HG03460 (cell line): ENCODE measurements around the gene NPAS3.

Source experiments
- ATAC-seq: cut with Tn5 transposase; IDR thresholded peaks from one replicate; pipeline ENCODE4 v1.9.1; 2021; ENCODE audit not compliant: unreplicated experiment

NPAS3 gene

DNA sequence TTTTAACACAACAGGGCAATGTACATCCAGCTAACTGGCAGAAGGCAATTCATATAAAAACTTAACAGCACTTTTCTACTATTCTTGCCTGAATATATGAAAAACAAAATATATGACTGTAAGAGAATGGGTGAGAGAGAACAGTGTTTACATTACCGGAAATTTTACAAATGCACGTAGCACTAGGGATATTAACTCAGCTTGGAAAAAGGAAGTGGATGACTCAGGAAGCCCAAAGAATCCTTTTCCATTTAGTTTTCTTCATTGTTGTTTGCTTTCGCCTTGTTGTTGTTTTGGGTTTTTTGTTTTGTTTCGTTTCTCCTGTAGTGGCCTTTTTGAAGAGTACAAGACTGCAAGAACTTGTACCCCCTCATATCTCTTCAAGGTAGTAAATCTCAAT is 716.7 kb downstream of the NPAS3 start:
- ATAC-seq, result no peak

DNA sequence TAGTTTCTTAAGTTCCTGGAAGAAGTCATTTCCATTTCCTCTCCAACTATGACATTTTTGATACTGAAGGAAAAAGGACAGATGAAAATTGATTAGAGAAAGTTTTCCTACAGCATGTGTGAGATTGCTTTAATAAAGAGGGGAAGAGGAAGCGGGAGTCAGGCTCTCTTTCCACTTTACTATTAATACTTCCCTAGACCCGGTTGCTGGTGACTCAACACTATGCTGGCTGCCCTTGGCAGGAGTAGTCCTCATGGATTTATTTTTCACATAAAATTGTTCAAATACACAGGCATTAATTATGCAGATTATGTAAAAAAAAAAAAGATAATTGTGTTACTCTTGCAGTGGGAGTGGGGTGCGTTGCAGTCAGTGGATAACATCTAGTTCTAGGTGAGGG is 718.8 kb downstream of the NPAS3 start:
- no peak for ATAC-seq

DNA sequence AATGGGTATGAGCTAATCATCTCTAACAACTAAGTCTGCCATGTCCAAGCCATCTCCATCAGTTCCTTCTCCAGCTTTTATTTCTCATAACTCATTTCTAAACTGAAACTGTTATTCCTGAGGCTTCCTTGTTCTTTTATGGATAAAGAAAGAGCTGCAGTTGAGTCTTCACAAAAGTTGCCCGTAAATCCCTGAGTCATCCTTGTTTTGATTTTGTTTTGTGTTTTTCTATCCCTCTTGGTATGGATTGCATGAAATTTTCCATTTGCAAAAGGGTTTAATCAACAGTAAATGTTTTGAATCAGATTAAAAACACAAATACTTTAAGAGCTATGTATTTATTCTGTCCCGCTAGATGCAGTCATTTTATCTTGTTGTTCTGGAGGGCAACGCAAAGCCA is 721.6 kb downstream of the NPAS3 start:
- ATAC-seq, result no peak

DNA sequence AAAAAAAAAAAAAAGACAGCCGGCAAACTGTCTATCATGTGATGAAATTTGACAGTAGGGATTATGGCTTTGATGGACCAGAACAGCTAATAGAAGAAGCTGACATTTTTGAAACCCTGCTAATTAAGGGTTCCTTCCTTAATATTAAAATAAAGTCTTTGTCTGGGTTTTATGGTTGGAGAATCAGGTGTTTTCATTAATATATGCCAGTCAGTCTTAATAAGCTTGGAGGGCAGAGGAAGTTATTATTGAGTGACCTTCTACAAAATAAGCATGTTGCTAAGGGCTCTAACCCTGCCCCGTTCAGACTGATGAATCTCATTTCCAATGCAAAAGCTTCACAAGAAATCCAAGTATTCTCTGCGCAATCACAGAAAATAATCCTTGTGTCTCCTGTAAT is 722.4 kb downstream of the NPAS3 start:
- no peak for ATAC-seq

DNA sequence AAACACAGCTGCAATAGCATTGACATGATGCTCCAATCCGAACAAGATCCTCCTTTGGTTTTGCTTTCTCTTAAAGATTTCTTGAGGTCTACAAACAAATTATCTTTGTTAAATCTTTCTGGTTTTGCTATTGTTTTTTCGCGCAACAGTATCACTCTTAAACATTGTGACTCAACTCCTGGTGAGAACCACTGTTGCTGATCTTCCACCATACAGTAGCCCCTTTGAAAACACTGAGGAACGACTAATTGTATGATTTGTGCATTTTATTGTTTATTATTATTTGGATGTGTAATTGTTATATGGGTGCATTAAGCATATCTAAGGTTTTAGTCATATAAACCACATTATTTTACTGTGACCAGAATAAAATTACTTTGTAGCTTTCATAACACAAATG is 729.4 kb downstream of the NPAS3 start:
- no peak for ATAC-seq

DNA sequence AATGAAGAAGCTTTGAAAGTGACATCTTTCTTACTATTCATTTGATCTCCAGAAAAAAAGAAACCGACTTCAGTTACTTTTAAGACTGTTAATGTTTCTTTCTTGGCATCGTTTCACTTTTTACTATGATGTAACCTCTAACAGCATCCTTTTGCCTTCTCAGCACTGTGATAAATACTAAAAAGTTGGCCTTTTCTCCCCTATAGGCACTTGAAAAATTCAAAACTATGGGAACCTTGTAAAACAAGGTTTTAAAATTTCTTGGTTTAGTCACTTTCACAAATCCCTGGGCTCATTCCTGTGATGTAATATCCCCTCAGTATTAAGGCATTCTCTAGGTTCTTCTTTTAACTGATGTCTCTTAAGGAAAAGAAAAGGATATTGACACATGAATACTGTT is 730.4 kb downstream of the NPAS3 start:
- no peak for ATAC-seq

DNA sequence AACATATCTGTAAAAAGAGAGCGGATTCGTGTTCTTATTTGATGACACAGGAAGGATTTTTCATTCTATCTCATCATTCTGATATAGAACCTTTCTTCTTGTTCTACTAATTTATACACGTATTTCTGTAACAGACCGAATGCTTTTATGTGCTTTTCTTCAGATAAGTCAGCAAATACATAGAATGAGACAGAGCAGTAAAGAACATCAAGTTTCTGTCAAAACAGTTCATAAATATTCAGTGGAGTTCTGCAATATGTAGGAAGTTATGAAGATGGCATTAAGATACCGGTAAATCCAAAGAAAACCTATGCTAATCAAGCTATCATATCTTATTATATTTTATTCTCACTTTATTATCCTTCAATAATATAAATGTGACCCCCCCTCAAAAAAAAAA is 731.6 kb downstream of the NPAS3 start:
- ATAC-seq, result no peak

DNA sequence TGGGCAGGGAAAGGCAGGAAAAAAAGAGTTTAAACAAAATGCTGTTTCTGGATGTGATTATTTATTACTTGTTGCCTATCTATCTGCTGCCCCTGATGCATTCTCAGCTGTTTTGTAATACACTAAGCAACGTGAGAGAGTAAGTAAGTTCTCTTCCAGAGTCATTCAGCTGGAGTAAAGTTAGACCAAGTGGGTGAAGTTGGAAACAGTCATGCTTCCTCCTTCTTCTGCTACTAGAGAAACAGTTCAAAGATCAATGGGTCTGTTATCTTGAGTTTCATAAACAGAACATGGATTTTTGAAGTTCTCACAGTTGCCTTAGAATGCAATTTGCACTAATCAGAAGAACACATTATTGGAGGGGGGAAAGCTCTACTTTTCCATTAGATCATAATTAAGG is 732.9 kb downstream of the NPAS3 start:
- ATAC-seq, result no peak

DNA sequence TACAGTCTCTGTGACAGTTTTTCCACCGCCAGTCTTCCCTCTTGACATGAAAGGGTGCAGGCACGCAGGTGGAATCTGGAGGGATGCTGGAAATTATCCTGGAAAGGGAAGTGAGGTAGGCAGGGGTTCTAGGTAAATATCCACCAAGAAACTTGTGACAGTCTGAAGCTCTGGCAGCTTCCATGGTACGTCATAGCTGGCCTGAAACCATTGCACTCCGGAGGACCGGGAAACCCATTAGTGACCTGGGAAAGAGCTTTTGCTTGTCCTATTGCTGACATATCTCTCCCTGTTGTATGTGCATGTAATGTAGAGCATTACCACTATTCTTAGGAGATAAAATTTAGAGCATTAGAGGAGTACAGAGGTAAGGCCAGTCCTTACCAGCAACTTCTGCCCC is 736.2 kb downstream of the NPAS3 start:
- ATAC-seq, result no peak

DNA sequence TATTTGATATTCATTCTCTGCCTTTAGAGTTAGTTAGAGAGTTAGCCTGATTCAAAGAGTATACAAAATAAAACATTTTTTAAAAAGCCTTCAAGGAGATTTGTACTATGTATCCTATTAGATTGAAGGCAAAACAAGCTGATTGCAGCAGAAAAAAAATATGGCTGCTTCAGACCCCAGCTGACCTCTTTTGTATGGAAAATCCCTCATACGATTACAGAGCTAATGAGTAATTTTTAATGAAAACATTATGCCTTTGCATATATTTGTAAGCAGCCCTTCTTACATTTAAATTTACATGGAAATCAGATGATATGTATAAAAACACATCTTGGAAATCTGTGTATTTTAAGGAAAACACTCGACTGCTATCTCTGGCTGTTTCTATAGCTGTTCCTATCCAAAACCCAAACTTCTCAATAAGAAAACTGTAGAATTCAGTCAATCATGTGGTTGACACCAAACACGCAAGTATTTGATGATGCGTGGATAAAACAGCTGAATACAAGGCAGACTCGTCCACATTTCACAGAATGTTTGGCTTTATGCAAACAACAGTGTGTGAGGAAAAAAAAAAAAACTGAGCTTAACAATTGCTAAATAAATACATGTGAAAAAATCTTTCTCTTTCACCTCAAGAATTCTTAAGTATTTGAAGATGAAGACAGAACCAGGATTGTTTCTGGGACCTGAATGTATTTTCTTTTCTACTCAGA is 736.9 kb downstream of the NPAS3 start:
- no peak for ATAC-seq

DNA sequence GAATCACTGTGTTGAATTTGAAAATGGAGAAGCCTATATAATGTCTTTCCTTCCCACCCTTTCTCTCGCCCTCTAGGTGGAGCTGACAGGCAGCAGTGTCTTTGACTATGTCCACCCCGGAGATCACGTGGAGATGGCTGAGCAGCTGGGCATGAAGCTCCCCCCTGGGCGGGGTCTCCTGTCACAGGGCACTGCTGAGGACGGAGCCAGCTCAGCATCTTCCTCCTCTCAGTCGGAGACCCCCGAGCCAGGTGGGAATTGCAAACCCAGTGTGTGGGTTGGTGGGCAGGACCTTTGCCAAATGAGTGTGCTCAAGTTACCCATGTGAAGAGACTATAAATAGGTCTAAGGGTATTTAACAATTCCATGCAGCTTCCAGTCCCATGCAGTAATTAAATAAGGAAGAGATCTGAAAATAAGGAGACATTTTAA is 737.5 kb downstream of the NPAS3 start:
- no peak for ATAC-seq

DNA sequence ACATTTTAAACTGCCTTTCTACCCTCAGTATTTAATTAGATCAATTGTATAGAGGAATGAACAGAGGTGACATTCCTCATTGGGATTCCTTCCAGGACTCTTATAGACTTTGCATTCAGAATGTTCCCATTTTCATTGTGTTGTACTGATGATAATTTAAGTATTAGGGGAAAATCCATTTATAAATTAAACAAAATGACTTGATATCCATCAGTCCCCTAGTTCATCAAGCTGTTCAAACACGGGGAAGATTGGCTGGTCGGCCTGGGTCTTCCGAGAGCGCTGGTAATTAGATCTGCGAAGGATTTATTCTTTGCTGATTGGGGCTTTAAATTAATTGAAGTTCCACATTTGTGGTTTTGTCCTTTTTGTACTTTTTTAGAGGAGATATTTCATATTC is 738.2 kb downstream of the NPAS3 start:
- no peak for ATAC-seq

DNA sequence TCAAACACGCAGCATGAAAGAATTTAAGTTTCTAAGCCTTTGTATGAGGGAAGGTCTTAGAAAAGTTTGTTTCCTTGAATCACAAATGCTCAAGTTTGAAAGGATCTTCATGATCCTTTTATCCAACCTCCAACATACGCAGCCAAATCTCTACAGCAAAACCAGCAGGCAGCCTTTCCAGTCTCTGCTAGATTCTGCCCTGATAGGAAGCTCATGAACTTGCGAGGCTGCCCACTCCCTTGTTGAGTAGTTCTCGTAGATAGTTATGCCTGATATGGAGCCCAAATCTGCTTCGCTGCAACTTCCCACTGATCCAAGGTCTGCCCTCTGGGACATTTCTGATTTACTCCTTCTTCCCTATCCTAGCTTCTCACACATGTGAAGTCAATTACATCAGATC is 739.3 kb downstream of the NPAS3 start:
- ATAC-seq, result no peak

DNA sequence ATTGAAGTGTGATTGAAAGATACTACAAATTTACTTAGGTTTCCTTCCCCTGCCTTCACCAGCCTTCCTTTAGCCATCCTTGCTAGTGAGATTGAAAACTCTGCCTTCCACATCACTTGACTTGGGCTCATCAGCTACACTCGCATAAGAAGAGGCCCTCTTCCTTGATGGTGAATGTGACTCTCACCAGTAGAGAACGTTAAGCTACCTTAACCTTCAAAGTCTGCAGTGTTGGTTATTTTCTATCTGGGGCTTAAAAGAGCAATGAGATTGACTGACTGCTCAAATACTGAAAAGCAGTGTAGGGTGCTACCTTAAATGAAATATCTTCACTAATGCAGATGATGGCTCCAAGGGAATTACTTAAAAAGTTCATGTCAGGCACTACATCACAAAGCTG is 740.3 kb downstream of the NPAS3 start:
- no peak for ATAC-seq

DNA sequence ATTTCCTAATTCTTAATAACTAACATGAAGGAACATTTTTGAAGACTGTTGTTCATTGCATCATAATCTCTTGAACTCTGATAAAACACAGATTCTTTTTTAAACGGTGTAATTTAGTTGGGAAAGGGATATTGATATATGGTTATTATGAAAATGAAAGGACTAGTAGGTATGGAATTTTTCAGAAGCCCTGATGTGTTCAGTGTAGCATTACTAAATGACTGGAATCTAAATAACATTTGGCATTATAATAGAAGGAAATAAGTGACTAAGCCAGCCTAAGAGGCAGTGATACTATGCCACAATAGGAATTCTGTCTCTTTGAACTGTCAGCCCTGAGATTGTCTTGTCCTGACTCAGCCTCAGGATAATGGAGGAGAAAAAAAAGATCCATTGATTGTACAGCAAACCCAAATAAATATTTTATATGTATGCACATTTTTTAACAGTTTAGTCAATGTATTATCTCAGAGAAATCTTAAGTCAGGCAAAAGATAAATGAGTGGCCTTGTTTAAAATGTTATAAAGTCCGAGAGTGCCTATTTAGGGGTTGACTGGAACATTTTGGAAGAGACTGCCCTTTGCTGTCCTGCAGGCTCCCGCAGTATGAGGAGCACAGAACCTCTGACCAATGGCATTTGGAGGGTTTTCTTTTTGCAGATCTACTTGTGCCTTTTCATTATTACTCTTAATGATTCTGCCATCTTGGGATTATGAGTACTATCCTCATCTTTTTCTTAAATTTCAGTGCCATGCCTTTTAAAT is 741.0 kb downstream of the NPAS3 start:
- ATAC-seq, result no peak

DNA sequence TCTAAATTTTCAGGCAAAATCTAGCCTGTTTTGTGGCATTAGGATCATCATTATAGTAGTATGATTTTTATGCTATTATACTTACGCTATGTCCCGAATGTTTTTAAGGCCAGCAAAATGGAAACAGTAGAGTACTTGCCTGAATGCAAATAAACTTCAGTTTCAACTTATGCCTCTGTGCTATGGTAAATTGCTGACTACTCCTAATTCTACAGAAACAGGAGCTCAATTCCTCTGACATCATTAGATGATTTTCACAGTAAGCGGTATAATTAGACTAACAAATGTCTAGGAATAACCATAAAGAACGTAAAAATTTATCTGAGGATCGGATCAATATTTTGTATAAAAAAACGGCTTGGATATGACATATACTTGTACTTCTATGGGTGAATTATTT is 742.2 kb downstream of the NPAS3 start:
- no peak for ATAC-seq

DNA sequence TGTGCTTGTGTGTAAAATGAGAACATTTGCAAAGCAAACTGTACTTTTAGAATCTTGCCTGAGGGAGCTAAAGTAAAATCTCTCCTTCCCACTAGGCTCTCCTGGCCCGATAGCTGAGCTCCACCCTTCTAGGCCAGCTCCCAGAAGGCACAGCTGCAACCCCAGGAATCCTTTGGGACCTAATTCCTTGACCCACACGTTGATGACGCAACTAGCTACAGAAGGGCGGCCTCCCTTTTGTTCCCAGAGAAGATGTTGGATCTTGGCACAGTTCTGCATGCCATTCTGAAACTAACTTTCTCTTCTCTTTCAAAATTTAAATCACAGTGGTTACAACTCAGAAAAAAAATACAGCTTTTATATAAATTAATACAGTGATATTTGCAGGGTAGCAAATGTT is 744.1 kb downstream of the NPAS3 start:
- no peak for ATAC-seq

DNA sequence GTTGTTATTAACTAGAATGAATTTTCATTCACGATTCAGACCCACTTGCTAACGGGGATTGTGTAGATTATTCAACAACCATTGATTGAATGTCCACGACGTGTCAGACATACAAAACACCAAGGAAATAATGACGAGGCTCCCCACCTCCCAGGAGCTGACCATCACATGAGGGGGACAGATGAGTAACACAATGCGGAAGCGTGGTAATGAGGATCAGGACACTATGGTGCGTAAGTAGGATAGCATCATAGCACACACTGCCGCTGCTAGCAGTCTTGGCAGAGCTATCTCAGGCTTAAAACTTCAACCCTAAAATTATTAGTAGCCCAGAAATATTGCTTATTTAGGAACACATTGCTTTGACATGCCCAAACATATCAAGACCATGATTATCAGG is 746.3 kb downstream of the NPAS3 start:
- ATAC-seq, result no peak

DNA sequence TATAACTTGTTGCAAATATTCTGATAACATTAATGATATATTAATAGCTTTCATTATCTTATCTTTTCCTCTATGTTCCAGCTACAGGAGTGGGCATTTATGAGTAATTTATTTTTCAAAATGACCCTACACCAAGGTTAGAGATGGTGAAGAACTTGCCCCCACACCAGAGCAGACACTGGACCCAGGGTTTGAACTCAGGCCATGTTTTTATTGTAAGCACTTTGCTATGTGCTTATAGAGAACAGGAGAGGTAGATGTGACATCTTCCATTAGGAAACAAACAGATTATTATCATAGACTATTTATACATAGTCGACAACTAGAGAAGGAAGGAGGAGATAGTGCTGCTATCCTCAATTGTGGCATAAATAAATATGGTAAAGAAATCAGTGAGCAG is 747.0 kb downstream of the NPAS3 start:
- no peak for ATAC-seq

DNA sequence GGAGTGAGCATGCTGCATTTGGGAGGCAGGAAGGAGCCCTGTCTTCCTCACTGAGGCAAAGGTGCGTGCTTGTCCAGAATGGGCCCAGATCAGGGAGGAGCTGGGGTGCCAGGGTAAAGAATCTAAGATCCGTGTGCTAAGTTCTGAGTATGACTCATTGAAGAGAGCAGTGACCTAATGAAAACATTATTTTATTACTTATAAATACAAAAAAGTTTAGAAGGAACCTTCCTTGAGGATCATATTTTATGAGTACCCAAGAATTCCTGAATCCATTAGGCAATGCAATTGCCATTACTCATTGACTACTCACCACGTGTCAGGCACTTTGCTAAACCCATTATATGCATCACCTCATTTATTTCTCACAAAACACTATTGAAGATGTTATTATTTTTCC is 747.5 kb downstream of the NPAS3 start:
- ATAC-seq, result no peak

DNA sequence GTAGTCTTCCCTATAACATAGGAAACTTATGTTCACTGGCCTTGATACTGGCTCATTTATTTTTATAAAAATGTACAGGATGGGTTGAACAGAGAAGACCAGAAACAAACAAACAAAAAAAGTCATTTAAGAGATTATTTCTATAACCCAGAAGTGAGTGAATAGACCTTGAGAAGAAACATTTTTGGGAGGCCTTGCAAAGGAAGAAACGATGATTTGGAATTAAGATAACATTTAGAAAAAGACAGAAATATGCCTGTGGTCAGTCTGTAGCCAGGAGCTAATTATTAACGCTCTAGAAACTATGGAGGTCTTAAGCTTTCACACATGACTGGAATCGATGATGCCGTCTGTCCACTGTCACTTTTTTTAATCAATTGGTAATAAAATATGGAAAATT is 748.2 kb downstream of the NPAS3 start:
- ATAC-seq, result no peak

DNA sequence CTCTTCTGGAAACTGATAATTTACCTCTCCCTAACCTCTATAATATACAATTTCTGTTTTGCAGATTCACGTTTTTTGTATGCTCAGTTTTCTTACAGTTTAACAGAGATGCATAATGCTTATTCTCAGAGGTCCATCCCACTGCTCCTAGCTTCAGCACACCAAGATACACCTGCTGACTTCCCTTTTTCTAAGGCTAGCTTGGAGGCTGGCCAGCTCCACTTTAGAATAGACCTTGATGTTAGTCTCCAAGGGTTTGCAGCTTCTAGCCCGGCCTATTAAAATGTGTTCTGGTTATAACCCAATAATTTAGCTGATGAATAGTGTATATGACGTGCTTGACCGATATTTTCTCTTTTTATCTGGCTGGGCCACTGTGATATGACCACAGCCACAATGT is 751.0 kb downstream of the NPAS3 start:
- no peak for ATAC-seq

DNA sequence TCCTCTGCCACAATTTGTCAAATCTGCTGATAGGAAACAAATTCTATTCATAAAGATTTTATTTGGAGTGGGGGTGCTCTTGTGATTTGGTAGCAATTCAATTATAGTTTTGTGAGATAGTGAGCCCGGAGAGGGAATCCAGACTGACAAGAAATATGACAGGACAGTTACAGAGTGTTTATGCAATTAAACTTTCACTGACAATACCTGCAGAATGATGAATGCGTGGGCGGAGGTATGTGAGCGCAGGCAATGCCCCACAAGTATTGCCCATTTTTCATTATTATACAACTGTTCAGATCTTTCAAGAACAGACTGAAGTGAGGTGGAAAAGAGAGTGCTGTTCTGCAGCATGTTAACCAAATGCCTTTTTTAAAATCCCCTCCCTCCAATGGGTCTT is 753.2 kb downstream of the NPAS3 start:
- no peak for ATAC-seq
